ENCODE results near the gene KLK14.

Gene KLK14

GRCh38 chr19:51082611-51083010, at the start of gene KLK14:
Gene KLK14 (minus strand): TSS chr19:51082887. CDS start chr19:51082614, 273 bp downstream.
- no peak for TF ChIP-seq CTCF (IDR thresholded peaks at IDR 0.05; ENCODE audit: borderline replicate concordance, insufficient read depth, low read depth, low read length)

GRCh38 chr19:51131780-51132680, 49.3 kb upstream of the KLK14 start:
- H3K4me3 ChIP-seq (ENCODE audit: low read depth, low read length): no peak overlapping the region

More at GRCh38 chr19:51082611-51083010, at the start of gene KLK14:
- H3K4me3 ChIP-seq (ENCODE audit: low read depth, low read length): no peak within 1 kb of the TSS

GRCh38 chr19:51129716-51130115, 47.0 kb upstream of the KLK14 start:
- no peak for TF ChIP-seq CTCF (IDR thresholded peaks at IDR 0.05; ENCODE audit: borderline replicate concordance, insufficient read depth, low read depth, low read length)
- H3K4me3 ChIP-seq (ENCODE audit: low read depth, low read length): no peak overlapping the region

More at GRCh38 chr19:51131780-51132680, 49.3 kb upstream of the KLK14 start:
- TF ChIP-seq CTCF (IDR thresholded peaks at IDR 0.05; ENCODE audit: borderline replicate concordance, insufficient read depth, low read depth, low read length): no peak

- no peak overlapping the region for H3K4me3 ChIP-seq (ENCODE audit: low read depth, low read length)
- no peak for TF ChIP-seq CTCF (IDR thresholded peaks at IDR 0.05; ENCODE audit: borderline replicate concordance, insufficient read depth, low read depth, low read length)
These were observed 45.5 kb upstream of the KLK14 start for GRCh38 chr19:51128227-51128626.

- H3K4me3 ChIP-seq (ENCODE audit: low read depth, low read length): no peak overlapping the region
- TF ChIP-seq CTCF (IDR thresholded peaks at IDR 0.05; ENCODE audit: borderline replicate concordance, insufficient read depth, low read depth, low read length): no peak
These were observed 45.1 kb upstream of the KLK14 start for GRCh38 chr19:51127755-51128154.

GRCh38 chr19:51127032-51127431, 44.3 kb upstream of the KLK14 start:
- H3K4me3 ChIP-seq (ENCODE audit: low read depth, low read length): no peak overlapping the region
- TF ChIP-seq CTCF (IDR thresholded peaks at IDR 0.05; ENCODE audit: borderline replicate concordance, insufficient read depth, low read depth, low read length): no peak

Measured in GM12875 (cell line).